HG03066 (cell line): ENCODE results near the gene RFX3.

ENCODE experiments used
- ATAC-seq: cut with Tn5 transposase; IDR thresholded peaks from one replicate; pipeline ENCODE4 v1.9.1; 2021; ENCODE audit warnings: low read depth; ENCODE audit not compliant: unreplicated experiment

Gene RFX3

DNA sequence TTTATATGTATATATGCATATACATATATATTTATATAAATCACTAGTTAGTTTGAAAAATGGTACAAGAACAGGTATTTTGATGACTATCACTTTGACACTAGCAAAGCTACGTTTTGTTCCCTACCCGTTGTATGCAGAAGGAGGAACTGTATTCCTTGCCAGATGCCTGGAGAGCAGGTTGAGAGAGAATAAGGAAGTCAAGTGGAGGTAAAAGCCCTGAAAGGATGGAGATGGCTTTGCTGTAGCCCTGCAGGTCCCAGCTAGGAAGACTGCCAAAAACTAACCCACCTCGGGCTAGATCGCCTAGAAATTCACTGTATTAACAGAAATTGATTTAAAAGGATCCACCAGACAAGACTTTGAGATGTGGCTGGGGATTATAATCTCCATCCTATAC is 229.3 kb downstream of the RFX3 start:
- no peak for ATAC-seq

DNA sequence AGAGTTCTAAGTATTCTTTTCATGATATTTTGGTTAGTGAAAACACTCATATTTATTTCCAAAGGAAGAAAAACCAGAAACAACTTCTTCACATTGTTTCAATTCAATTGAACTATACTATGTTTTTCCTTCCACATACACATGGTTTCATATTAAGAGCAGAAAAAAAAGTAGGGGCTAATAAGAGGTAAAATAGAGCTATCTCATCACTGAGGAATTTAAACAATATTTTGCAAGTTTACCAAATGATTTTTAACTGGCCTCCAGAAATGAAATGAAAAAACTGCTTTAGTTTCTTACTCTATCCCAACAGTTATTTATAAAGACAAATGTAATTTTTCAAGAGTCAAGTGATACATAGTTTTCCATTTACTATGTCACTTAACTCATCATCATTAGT is 233.5 kb downstream of the RFX3 start:
- no peak for ATAC-seq

DNA sequence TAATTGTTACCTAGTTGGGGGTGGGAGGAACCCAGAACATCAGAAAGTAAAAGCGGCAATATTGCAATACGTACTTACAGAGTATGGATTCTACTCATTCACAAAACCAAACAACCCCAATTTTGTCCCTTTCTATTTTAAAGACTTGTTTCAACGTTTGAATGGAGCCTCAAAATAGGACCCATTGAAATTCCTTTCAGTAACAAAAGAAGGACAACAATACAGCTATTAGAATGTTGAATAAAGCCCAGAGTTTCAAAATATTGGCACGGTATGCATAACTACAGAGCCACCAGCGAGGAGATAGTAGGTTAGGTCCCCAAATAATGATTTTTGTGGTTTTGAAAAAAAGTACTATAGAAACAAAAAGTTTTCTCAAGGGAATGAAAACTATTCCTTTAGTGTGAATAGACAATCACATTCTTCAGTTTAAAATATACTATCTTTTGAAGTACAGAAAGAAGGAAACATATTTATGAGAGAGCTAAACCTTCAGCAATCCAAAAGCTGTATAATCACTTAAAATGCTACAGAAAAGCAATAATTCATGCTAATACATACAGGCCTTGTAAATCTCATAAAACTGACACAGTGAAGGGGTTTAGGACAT is 235.5 kb downstream of the RFX3 start:
- ATAC-seq: no peak

DNA sequence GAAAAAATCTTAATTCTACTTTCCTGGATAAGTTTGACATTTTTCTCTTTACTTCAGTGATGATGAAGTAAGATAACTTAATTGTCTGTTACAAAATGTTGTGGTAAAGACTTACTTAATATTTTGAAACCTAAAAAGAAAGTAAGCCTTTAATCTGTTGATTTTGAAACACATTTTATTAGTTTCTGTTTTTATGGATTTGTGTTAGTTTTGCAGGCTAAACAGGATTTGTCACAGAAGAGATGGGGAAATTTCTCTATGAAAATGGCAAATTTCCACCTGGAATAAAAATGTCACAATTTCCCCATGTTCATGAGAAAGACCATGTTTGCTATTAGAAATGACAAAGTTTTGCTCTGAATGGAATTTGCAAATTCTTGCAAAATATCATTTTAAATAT is 237.1 kb downstream of the RFX3 start:
- ATAC-seq: no peak

DNA sequence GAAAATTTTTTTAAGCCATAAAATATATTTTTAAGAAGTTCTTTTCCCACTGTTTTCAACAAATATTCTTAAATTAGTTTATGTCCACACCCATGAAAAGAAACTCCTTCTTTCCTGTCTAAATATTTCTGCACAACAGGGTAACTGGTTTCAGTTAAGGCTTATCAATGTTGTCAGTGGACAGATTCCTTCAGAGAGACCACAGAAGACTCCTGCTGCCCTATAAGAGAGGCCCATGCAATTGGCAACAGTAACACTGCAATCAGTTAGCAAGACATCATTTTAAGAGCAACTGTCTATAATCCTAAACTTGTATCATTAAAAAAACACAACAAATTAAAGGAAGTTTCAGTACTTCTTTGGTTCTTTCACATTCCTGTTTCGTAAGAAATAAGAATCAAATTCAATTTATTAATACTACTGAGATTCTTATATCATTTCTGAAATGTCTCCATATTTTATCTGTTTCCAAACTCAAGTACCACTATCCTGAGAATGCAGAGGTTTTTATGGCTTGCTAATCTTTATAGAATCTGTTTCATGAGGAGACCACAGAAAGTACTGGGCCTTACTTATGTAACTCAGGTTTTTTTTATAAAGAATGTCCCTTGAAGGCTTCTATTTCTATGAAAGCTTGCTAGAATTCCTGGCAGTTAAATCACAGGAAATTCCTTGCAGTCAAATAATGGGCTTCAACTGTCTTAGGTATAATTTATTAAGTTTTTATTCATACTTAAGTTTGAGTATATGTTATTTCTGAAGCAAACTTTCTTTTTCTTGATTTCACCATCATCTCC is 240.2 kb downstream of the RFX3 start:
- no peak for ATAC-seq

DNA sequence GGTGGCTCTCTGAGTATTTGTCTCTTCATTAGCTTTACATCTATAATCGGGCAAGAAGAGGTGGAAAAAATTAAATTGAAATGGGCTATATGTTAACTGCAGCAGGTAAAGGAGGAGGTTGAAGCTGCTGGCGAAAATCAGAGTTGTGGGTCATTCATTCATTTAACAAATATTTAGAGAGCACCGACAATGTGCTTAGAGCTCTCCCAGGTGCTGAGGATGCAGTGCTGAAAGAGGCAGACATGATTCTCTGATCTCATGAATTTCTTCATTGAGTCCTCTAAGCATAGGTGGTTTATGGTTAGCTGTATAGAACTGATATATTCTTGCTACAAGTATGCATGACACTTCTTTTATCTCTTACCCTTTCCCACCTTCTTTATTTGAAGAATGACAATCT is 243.4 kb downstream of the RFX3 start:
- ATAC-seq: no peak

DNA sequence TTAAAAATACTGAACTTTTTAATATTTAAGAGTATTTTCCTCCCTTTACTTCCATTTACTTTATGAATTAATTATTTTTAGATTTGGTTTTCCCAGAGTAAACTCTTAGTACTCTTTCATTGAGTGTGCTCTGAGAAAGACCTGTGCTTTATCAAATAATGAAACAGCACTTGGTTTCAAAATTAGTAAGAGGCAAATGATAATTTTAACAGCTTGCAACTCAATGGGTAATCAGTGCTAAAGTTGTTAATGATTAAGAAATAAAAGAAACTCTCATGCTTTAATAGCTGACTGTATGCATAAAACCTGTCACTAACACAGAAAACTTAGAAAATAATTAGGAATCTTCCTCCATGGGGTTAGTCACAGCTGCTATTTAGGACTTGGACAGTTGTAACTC is 244.4 kb downstream of the RFX3 start:
- ATAC-seq: peak; percentile 68

DNA sequence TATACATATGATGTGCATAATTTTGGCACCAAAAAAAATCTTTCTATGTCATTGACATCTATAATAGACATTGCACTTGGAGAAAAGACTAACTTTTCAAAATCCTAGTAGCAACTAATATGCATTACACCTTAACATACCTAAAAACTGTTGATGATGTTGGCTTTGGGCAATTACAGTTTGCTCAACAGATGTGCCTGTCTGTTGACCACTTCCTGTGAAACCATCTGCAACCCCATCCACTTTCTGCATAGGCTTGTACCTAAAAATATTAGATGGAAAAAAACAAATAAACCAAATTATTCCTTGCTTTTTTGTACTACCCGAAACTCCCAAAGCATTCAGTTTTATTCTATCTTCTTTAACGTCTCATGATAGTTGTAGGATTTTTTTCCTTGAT is 248.6 kb downstream of the RFX3 start:
- ATAC-seq: no peak

DNA sequence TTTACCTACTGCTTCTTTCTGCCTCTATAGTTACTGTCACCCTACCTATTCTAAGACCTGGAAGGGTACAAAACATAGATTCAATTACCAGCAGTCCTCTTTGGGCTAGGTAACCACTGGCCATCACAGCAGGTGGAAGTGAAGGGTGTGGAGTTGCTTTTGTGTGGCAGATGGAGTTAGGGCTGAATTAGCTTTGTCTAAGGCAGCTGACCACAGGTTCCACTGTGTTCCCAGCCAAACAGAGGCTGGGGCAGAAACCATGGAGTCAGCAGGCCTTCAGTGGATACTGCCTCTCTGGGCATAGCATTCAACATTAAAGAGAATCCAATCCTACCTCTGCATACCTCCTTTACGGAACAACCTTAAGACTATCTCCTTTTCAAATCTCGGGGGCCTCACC is 254.2 kb downstream of the RFX3 start:
- no peak for ATAC-seq

DNA sequence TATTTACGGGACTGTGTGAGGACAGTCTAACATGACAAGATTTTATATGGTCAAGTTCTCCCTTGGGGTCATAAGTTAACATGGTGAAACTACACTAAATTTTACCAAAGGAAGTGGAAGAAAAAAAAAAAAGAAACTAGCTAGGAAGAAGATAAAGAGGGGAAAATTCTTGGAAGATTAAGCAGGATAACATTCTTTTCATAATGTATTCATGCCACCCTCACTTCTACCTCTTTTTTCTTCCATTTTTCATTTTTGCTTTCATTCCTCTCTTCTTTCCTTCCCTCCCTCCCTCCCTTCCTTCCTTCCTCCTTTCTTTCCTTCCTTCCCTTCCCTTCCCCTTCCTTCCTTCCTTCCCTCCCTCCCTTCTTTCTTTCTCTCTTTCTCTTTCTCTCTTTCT is 254.6 kb downstream of the RFX3 start:
- no peak for ATAC-seq

DNA sequence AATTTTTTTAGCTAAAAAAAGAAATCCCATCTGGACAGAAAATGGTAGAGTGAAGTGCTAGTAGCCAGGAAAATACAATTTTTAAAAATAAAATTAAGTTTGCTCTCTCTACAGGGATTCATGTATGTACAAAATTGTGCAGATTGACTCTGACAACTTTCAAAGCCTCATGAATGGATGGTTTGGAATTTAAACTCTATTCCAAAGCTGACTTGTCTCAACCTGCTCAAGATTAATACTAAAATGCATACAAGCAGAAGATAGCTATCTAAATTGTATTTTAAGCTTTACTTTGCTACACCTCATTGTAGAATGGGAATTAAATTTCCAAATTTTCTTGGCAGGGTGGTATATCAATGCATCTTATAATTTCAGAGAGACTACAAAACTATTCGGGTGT is 257.6 kb downstream of the RFX3 start:
- ATAC-seq: no peak

DNA sequence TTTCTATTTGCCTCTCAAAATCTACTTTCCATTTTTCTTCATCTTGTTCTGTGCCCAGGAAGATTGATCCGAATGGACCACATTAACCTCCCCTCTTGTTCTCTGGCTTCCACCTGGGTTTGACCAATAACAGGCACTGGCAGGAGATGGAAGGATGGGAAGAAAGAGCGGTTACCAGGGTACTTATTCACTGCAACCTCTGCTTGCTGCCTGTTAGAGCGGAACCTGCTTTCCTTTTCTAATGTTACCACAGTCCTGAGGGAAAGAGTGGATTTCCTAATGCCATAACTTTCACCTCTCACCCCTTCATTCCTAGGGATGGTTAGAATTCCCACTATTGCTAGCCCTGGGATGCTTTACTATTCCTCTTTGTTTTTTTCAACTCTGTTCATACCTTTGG is 262.1 kb downstream of the RFX3 start:
- ATAC-seq: no peak

DNA sequence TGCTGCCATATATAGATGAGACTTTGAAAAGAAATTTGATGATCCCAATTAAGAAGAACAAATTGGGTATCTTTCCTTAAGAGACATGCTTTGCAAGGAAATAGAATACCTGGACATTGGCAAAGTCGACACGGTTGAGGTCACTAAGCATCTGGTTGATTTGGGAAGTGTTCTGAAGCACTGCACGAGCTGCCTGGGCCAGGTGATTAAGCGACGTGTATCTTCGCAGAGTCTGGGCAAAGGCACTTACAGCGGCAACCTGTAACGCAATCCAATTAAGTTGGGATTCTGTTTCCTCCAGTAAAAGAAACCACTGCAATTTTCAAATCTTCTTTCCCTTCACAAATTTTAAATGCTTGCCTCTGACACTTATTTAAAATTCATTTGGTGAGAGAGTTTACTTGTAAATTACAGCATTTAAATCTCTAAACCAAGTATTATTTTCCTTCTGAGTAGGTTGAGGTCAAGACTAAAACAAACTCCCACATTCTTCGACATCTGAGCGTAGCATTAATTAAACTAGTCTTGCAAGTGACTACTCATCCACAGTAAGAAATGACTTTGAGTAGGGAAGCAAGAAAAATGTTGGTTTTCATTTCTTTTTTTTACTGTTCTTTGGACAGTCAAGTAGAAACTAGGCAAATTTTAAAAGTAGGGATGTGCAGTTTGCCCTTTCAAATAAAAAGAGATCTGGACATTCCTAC is 262.8 kb downstream of the RFX3 start:
- no peak for ATAC-seq

DNA sequence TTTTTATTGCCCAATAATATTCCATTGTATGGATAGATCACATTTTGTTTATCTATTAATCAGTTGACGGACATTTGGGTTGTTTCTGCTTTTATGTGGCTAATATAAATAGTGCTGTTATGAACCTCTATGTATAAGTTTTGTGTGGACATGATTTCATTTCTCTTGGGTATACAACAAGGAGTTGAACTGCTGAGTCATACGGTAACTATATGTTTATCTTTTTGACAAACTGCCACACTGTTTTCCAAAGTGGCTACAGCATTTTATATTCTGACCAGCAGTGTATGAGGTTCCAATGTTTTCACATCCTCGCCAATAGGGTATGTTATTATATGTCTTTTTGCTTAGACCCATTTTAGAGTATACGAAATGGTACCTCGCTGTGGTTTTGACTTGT is 264.3 kb downstream of the RFX3 start:
- no peak for ATAC-seq

DNA sequence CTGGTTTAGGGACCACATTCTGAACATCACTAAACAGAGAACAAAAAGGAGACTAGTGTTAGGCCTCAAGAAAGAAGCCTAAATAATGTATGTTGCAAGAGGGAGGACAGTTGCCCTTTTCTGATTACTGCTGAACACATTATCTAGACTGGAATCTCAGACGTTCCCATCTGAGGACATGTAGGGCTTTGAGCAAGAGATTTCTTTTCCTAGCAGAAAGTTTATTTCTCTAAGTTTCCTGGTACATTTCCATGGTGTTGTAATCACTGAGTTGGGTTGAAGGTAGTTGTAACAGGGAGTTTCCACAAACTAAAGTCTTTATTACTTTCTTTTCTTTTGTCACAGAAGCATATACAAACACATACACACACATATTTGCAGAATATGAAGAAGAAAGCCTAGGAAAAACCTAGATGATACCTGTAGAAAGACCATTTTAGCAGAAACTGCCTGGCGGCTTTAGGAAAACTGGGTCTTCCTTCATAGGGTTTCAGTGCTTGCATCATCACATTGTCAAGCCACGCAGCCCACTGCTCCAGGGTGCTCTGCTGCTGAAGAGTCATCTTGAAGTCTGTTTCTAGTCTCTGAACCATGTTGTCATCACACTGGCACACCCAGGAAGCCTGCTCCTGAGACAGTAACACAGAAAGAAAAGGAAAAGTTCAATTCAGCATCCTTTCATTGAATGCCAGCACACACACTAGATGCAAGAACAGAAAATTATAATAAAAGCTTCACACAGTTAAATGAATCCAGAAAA is 269.1 kb downstream of the RFX3 start:
- no peak for ATAC-seq

DNA sequence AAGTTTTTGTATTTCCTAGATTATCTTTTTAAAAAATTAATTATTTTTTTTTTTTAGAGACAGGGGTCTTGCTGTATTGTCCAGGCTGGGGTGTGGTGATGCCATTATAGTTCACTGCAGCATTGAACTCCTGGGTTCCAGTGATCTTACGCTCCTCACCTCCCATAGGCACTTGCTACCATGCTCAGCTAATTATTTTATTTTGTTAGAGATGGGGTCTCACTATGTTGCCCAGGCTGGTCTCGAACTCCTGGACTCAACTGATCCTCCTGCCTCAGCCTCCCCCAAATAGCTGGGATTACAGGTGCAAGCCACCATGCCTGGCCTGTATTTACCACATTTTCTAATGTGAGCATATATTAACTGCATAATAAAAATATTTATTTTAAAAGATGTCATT is 274.5 kb downstream of the RFX3 start:
- no peak for ATAC-seq

DNA sequence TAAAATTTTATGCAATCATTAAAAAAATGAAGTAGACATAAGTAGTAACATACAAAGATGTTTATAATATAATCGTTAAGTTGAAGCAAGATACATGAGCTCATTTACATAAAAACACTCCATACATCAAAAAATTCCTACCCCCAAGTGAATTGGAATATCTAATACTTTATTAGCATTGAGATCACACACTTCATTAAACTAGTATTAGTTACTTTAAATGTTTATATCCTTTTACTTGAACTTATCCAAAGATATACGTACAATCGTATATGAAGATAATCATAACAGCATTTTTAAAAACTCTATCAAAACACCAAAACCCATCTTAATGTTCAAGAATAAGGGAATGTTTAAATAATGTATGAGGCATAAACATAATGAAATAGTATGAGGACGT is 275.1 kb downstream of the RFX3 start:
- ATAC-seq: no peak

DNA sequence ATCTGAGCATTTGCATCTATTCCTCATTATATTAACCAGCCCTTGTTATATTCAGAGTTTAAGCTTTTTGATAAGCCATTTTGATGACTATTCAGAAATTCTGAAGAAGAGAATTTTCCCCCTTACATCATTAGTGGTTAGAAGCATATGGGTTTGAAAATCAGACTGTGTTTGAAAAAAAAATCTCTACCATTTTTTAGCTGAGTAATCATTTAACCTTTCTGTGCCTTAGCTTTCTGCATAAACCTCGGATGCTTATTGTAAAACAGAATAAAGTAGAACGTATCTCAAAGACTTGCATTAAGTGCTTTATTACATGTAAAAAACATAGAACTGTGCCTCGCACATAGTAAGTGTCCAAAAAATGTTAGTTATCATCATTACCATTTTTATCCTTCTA is 278.6 kb downstream of the RFX3 start:
- ATAC-seq: no peak

DNA sequence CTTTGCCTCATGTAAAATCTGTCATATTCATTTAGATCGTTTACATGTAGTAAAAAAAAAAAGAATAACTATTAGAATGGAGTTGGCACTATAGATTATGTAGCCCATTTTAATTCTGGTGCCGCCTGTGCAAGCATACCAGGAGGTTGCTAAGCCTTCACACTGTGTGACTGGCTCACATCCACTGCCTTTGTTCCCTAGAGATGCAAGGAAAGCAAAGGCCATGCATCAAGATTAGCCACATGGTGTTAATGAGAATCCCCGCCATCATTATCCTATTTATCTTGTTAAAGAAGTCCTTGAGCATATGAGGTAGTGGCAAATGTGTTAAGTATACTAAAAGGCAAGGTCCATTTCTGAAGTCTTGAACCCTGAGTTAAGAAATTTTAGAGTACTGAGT is 279.6 kb downstream of the RFX3 start:
- no peak for ATAC-seq

DNA sequence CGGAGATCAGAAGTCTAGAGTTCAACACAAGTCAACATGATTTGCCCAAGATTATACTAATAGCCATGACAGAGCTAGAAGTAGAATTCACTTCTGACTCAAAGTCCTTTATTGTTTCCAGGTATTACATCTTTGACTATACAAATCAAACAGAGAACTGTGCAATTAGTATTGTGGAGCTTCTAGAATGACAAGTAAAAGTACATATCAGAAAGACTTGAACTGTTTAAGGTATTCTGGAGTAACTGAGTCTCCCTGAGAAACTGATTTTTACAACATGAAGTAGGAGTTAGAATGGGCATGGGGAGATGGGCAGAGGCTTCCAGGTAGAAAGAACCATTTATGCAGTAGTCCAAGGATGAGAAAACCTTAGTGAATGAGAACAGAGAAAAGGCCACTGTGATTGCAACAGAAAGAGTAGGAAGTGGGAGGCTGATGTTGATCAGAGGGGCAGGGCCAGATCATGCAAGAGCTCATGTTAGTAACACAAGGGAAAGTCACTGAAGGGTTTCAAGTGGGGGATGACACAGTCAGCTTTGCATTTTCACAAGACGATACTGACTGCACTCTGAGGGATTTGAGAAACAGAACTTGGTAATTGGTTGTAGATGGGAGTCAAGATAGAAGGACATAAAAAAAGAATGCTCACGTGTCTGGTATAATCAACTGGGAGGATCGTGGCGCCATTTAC is 280.7 kb downstream of the RFX3 start:
- peak; percentile 56 for ATAC-seq

DNA sequence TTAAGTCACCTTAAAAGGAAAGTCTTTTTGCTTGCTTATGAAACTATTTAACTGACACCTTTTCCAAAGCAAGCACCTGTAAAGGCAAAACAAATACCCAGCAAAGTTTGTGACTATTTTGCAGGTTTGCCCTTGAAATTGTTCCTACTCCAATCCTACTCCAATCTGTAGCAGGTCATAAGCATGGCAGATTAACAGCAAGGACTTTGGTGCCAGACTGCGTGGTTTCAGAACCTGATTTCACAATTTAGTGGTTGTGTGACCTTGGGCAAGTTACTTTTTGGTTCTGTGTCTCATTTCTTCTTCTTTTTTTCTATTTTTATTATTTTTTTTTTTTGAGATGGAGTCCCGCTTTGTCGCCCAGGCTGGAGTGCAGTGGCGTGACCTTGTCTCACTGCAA is 282.1 kb downstream of the RFX3 start:
- no peak for ATAC-seq
